ENCODE data around the gene IRF2BPL.

Gene IRF2BPL

DNA sequence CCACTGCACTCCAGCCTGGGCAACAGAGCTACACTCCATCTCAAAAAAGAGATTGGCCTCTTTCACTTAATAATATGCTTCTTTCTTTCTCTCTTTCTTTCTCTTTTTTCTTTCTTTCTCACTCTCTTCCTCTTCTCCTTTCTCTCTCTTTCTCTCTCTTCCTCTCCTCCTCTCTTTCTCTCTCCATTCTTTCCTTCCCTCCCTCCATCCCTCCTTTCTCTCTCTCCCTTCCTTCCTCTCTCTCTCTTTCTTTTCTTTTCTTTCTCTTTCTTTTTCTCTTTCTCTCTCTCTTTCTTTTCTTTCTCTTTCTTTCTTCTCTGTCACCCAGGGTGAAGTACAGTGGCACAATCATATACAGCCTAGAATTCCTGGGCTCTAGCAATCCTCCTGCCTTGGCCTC lies 38.4 kb downstream of the IRF2BPL start:
- Histone ChIP-seq H3K27ac (ENCODE audit: low read depth, low read length) (no peak overlapping the region), H3K36me3 (ENCODE audit: control insufficient read depth in 5 of 5, insufficient read depth in 5 of 5, low read length in 5 of 5) (no peaks in the 10 kb centered on the region), H3K27me3 (ENCODE audit: control insufficient read depth in 5 of 5, insufficient read depth in 4 of 5, low read length in 5 of 5) (no peaks in the 10 kb centered on the region), H3K4me3 (ENCODE audit: low read depth in 1 of 5, low read length in 5 of 5) (no peak overlapping the region), H3K4me1 (ENCODE audit: control insufficient read depth in 5 of 5, insufficient read depth in 5 of 5, low read length in 5 of 5) (no peaks in the 10 kb centered on the region), H3K9me3 (ENCODE audit: control insufficient read depth in 5 of 5, low read length in 5 of 5) (no peaks in the 10 kb centered on the region), H3K9ac (ENCODE audit: low read length in 5 of 5) (no peak overlapping the region)

GRCh38 chr14:76987956-76988520 lies 40.5 kb downstream of the IRF2BPL start:
- no peaks in the 10 kb centered on the region for H3K36me3 ChIP-seq (ENCODE audit: control insufficient read depth in 5 of 5, insufficient read depth in 5 of 5, low read length in 5 of 5)
- no peaks in the 10 kb centered on the region for H3K27me3 ChIP-seq (ENCODE audit: control insufficient read depth in 5 of 5, insufficient read depth in 4 of 5, low read length in 5 of 5)
- H3K4me3 ChIP-seq (ENCODE audit: low read depth in 1 of 5, low read length in 5 of 5), result no peak overlapping the region
- no peaks in the 10 kb centered on the region for H3K9me3 ChIP-seq (ENCODE audit: control insufficient read depth in 5 of 5, low read length in 5 of 5)
- peaks cover 0 to 3% (median 0%) of the 10 kb centered on the region in 5 donors for H3K4me1 ChIP-seq (ENCODE audit: control insufficient read depth in 5 of 5, insufficient read depth in 5 of 5, low read length in 5 of 5)
- H3K9ac ChIP-seq (ENCODE audit: low read length in 5 of 5), result no peak overlapping the region
- H3K27ac ChIP-seq (ENCODE audit: low read depth, low read length), result no peak overlapping the region

DNA sequence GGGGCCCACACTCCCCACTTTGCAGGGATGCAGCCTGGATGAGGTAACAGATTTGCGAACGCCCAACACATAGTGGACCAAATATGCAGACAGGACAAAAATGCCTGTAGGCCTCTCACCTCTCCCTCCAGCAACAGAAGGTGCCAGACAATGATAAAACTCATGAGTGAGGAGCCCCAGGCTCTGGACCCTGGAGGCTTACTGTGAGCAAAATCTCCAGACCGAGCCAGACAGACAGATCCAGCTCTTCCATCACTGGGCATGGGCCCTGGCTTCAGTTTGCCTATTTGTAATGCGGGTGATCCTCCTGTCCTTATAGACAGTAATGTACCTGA lies 42.3 kb downstream of the IRF2BPL start:
- Histone ChIP-seq H3K36me3 (ENCODE audit: control insufficient read depth in 5 of 5, insufficient read depth in 5 of 5, low read length in 5 of 5) (no peaks in the 10 kb centered on the region), H3K9ac (ENCODE audit: low read length in 5 of 5) (no peak overlapping the region), H3K27me3 (ENCODE audit: control insufficient read depth in 5 of 5, insufficient read depth in 4 of 5, low read length in 5 of 5) (no peaks in the 10 kb centered on the region), H3K27ac (ENCODE audit: low read depth, low read length) (no peak overlapping the region), H3K9me3 (ENCODE audit: control insufficient read depth in 5 of 5, low read length in 5 of 5) (peaks cover 0 to 4% (median 0%) of the 10 kb centered on the region in 5 donors), H3K4me3 (ENCODE audit: low read depth in 1 of 5, low read length in 5 of 5) (no peak overlapping the region), H3K4me1 (ENCODE audit: control insufficient read depth in 5 of 5, insufficient read depth in 5 of 5, low read length in 5 of 5) (peaks cover 0 to 3% (median 0%) of the 10 kb centered on the region in 5 donors)

- Histone ChIP-seq H3K4me1 (ENCODE audit: control insufficient read depth in 5 of 5, insufficient read depth in 5 of 5, low read length in 5 of 5) (peaks cover 0 to 3% (median 0%) of the 10 kb centered on the region in 5 donors), H3K27ac (ENCODE audit: low read depth, low read length) (no peak overlapping the region), H3K4me3 (ENCODE audit: low read depth in 1 of 5, low read length in 5 of 5) (no peak overlapping the region), H3K27me3 (ENCODE audit: control insufficient read depth in 5 of 5, insufficient read depth in 4 of 5, low read length in 5 of 5) (no peaks in the 10 kb centered on the region), H3K9ac (ENCODE audit: low read length in 5 of 5) (no peak overlapping the region), H3K9me3 (ENCODE audit: control insufficient read depth in 5 of 5, low read length in 5 of 5) (peaks cover 0 to 4% (median 0%) of the 10 kb centered on the region in 5 donors), H3K36me3 (ENCODE audit: control insufficient read depth in 5 of 5, insufficient read depth in 5 of 5, low read length in 5 of 5) (no peaks in the 10 kb centered on the region)
Observed at GRCh38 chr14:76985540-76986230, 42.8 kb downstream of the IRF2BPL start.

DNA sequence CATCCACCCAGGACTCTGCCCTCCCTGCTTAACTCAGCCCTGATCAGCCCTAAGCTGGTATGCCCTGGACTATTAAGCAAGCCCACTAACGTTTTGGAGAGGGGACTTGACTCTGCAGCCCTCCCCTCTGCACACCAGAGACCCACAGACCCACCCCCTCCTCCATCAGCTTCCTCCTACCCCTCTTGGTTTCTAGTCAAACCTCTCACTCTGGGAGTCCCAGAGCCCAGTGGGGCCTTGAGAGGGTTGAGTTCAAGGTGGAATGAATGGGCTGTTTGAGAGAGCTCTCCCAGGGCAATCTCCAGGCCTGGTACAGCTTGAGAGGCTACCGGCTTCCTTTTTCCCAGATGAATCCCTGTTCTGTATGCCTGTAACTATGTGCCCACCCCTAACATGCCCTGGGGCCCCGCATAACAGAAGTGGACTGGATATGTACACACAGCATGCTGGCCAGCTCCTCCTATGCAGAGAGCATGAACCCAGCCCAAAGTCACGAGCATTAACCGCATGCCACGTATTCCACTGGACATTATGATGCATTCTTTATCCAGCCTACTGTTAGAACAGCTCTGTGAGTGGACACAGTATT lies 43.6 kb downstream of the IRF2BPL start:
- no peaks in the 10 kb centered on the region for H3K36me3 ChIP-seq (ENCODE audit: control insufficient read depth in 5 of 5, insufficient read depth in 5 of 5, low read length in 5 of 5)
- H3K9ac ChIP-seq (ENCODE audit: low read length in 5 of 5), result no peak overlapping the region
- H3K4me1 ChIP-seq (ENCODE audit: control insufficient read depth in 5 of 5, insufficient read depth in 5 of 5, low read length in 5 of 5), result peaks cover 0 to 3% (median 0%) of the 10 kb centered on the region in 5 donors
- no peaks in the 10 kb centered on the region for H3K27me3 ChIP-seq (ENCODE audit: control insufficient read depth in 5 of 5, insufficient read depth in 4 of 5, low read length in 5 of 5)
- no peak overlapping the region for H3K4me3 ChIP-seq (ENCODE audit: low read depth in 1 of 5, low read length in 5 of 5)
- peaks cover 0 to 4% (median 0%) of the 10 kb centered on the region in 5 donors for H3K9me3 ChIP-seq (ENCODE audit: control insufficient read depth in 5 of 5, low read length in 5 of 5)
- no peak overlapping the region for H3K27ac ChIP-seq (ENCODE audit: low read depth, low read length)

GRCh38 chr14:76984297-76984696 lies 44.2 kb downstream of the IRF2BPL start:
- Histone ChIP-seq H3K4me1 (ENCODE audit: control insufficient read depth in 5 of 5, insufficient read depth in 5 of 5, low read length in 5 of 5) (peaks cover 0 to 3% (median 0%) of the 10 kb centered on the region in 5 donors), H3K9ac (ENCODE audit: low read length in 5 of 5) (no peak overlapping the region), H3K9me3 (ENCODE audit: control insufficient read depth in 5 of 5, low read length in 5 of 5) (peaks cover 0 to 4% (median 0%) of the 10 kb centered on the region in 5 donors), H3K27ac (ENCODE audit: low read depth, low read length) (no peak overlapping the region), H3K27me3 (ENCODE audit: control insufficient read depth in 5 of 5, insufficient read depth in 4 of 5, low read length in 5 of 5) (no peaks in the 10 kb centered on the region), H3K36me3 (ENCODE audit: control insufficient read depth in 5 of 5, insufficient read depth in 5 of 5, low read length in 5 of 5) (no peaks in the 10 kb centered on the region), H3K4me3 (ENCODE audit: low read depth in 1 of 5, low read length in 5 of 5) (no peak overlapping the region)

DNA sequence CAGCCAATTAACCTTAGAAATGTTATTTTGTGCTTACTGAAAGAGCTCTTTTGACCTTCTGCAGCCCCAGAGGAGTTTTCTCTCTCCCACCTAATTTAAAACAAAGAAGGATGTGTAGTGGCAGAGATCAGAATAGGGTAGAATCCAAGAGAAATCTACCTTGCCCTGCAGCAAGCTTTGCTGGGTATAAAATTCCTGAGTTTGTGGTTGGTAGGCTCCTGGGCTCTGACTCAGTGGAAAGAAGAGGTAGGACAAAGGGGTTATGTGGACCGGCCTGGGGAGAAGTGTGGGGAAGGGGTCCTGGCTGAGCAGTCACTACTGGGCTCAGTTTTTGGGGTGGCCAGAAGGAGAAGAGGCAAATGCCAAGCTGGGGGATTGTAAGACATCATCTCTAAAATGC lies 46.8 kb downstream of the IRF2BPL start:
- Histone ChIP-seq H3K4me3 (ENCODE audit: low read depth in 1 of 5, low read length in 5 of 5) (no peak overlapping the region), H3K27ac (ENCODE audit: low read depth, low read length) (no peak overlapping the region), H3K4me1 (ENCODE audit: control insufficient read depth in 5 of 5, insufficient read depth in 5 of 5, low read length in 5 of 5) (peaks cover 0 to 14% (median 3%) of the 10 kb centered on the region in 5 donors), H3K27me3 (ENCODE audit: control insufficient read depth in 5 of 5, insufficient read depth in 4 of 5, low read length in 5 of 5) (no peaks in the 10 kb centered on the region), H3K36me3 (ENCODE audit: control insufficient read depth in 5 of 5, insufficient read depth in 5 of 5, low read length in 5 of 5) (no peaks in the 10 kb centered on the region), H3K9ac (ENCODE audit: low read length in 5 of 5) (no peak overlapping the region), H3K9me3 (ENCODE audit: control insufficient read depth in 5 of 5, low read length in 5 of 5) (peaks cover 0 to 4% (median 0%) of the 10 kb centered on the region in 5 donors)

DNA sequence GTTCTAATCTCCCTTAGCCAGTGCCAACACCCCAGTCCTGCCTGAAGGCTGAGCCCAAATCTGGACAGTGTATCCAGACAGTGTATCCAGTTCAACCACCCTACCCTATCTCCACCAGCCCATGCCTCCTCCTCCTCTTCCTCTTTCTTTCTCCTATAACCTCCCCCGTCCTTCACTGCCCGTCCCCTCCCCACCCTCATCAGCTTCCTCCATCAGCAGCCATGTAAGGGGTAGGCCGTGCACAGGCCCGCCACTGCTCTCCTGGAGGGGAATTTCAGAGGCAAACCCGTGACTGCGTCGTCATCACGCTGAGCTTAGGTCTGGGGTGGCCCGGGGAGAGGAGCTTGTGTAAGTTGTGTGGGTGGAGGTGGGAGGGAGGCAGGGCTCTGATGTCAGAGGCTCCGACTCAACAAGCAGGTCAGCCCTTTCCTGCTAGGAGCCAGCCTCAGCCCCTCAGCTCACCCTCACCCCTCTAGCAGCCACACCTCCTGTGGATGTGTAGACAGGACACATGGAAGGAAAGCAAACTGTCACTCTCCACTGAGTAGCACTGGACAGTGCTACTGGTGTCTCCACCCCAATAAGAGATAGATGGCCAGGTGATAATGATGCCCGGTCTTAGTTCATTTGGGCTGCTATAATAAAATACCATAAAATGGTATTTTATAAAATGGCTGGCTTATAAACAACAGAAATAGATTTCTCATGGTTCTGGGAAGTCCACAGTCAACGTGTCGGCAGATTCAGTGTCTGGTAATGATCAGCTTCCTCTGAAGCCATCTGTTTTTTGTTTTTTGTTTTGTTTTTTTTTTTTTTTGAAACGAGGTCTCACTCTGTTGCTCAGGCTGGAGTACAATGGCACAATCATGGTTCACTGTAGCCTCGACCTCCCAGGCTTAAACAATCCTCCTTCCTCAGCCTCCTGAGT lies 50.5 kb downstream of the IRF2BPL start:
- Histone ChIP-seq H3K27ac (ENCODE audit: low read depth, low read length) (no peak overlapping the region), H3K4me3 (ENCODE audit: low read depth in 1 of 5, low read length in 5 of 5) (no peak overlapping the region), H3K9me3 (ENCODE audit: control insufficient read depth in 5 of 5, low read length in 5 of 5) (peaks cover 0 to 4% (median 0%) of the 10 kb centered on the region in 5 donors), H3K9ac (ENCODE audit: low read length in 5 of 5) (no peak overlapping the region), H3K4me1 (ENCODE audit: control insufficient read depth in 5 of 5, insufficient read depth in 5 of 5, low read length in 5 of 5) (peaks cover 0 to 21% (median 10%) of the 10 kb centered on the region in 5 donors), H3K36me3 (ENCODE audit: control insufficient read depth in 5 of 5, insufficient read depth in 5 of 5, low read length in 5 of 5) (no peaks in the 10 kb centered on the region), H3K27me3 (ENCODE audit: control insufficient read depth in 5 of 5, insufficient read depth in 4 of 5, low read length in 5 of 5) (no peaks in the 10 kb centered on the region)

GRCh38 chr14:76976240-76977005 lies 52.1 kb downstream of the IRF2BPL start:
- Histone ChIP-seq H3K9me3 (ENCODE audit: control insufficient read depth in 5 of 5, low read length in 5 of 5) (no peaks in the 10 kb centered on the region), H3K27me3 (ENCODE audit: control insufficient read depth in 5 of 5, insufficient read depth in 4 of 5, low read length in 5 of 5) (no peaks in the 10 kb centered on the region), H3K27ac (ENCODE audit: low read depth, low read length) (no peak overlapping the region), H3K9ac (ENCODE audit: low read length in 5 of 5) (no peak overlapping the region), H3K36me3 (ENCODE audit: control insufficient read depth in 5 of 5, insufficient read depth in 5 of 5, low read length in 5 of 5) (no peaks in the 10 kb centered on the region), H3K4me3 (ENCODE audit: low read depth in 1 of 5, low read length in 5 of 5) (no peak overlapping the region), H3K4me1 (ENCODE audit: control insufficient read depth in 5 of 5, insufficient read depth in 5 of 5, low read length in 5 of 5) (peaks cover 0 to 21% (median 10%) of the 10 kb centered on the region in 5 donors)
